Glomerular visceral epithelial cell (primary cell): ENCODE measurements around the gene RHBDF2.
"Not testable (repeated sequence)": the region's sequence is repeated elsewhere in the genome, so short reads cannot be mapped to it uniquely, and the experiment has no call there.

Source experiments
- DNase-seq: peaks from one replicate; pipeline ENCODE4 v3.0.0-alpha.2; 2016; ENCODE audit errors: extremely low spot score

The RHBDF2 gene

GRCh38 chr17:76538281-76538931 lies 37.2 kb upstream of the RHBDF2 start:
- DNase-seq, result no peak

GRCh38 chr17:76537578-76538280 lies 36.5 kb upstream of the RHBDF2 start, which contains the start of gene CYGB:
TSS of gene CYGB (minus strand) at chr17:76537709. CDS start at chr17:76537542, 167 bp downstream.
- no peak for DNase-seq

- no peak for DNase-seq
Observed at GRCh38 chr17:76537288-76537577, 36.0 kb upstream of the RHBDF2 start.

GRCh38 chr17:76536511-76537287 lies 35.5 kb upstream of the RHBDF2 start:
- no peak for DNase-seq

GRCh38 chr17:76535788-76536510 lies 34.7 kb upstream of the RHBDF2 start:
- no peak for DNase-seq

- DNase-seq, result no peak
Observed at GRCh38 chr17:76534831-76535732, 33.9 kb upstream of the RHBDF2 start.

GRCh38 chr17:76533640-76534359 lies 32.6 kb upstream of the RHBDF2 start:
- DNase-seq, result not testable (repeated sequence)

GRCh38 chr17:76532072-76532651 lies 30.9 kb upstream of the RHBDF2 start:
- DNase-seq, result peak; percentile 37

- no peak for DNase-seq
Observed at GRCh38 chr17:76531486-76532038, 30.3 kb upstream of the RHBDF2 start.

GRCh38 chr17:76530811-76531485 lies 29.7 kb upstream of the RHBDF2 start:
- DNase-seq, result no peak

- DNase-seq, result peak; percentile 23
Observed at GRCh38 chr17:76530095-76530723, 29.0 kb upstream of the RHBDF2 start.

- DNase-seq, result peak; percentile 26
Observed at GRCh38 chr17:76529224-76530094, 28.2 kb upstream of the RHBDF2 start.

GRCh38 chr17:76528528-76529223 lies 27.5 kb upstream of the RHBDF2 start:
- DNase-seq, result no peak

- no peak for DNase-seq
Observed at GRCh38 chr17:76528156-76528527, 26.9 kb upstream of the RHBDF2 start.

- peak; percentile 94 for DNase-seq
Observed at GRCh38 chr17:76527430-76528111, 26.3 kb upstream of the RHBDF2 start.

GRCh38 chr17:76527016-76527415 lies 25.8 kb upstream of the RHBDF2 start:
- DNase-seq, result not testable (repeated sequence)

GRCh38 chr17:76525513-76525833 lies 24.2 kb upstream of the RHBDF2 start:
- not testable (repeated sequence) for DNase-seq
